ENCODE measurements around the gene GTF2H4.

The GTF2H4 gene

GRCh38 chr6:30960907-30961673, 53.1 kb downstream of the GTF2H4 start:
- no peak for DNase-seq

DNA sequence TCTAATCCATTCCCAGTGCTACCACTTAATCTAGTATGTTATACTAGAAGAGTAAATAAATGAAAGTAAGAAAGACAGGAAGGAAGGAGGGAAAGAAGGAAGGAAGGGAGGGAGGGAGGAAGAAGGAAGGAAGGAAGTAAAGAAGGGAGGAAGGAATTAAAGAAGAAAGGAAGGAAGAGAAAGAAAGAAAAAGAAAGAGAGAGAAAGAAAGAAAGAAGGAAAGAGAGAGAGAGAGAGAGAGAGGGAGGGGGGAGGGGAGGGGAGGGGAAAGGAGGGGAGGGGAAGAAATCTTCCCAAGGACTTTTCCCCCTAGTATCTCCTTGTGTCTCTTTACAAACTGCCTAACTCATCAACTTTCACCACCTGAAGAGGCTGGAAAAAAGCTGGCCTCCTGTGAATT, 54.7 kb downstream of the GTF2H4 start:
- DNase-seq, result no peak

DNA sequence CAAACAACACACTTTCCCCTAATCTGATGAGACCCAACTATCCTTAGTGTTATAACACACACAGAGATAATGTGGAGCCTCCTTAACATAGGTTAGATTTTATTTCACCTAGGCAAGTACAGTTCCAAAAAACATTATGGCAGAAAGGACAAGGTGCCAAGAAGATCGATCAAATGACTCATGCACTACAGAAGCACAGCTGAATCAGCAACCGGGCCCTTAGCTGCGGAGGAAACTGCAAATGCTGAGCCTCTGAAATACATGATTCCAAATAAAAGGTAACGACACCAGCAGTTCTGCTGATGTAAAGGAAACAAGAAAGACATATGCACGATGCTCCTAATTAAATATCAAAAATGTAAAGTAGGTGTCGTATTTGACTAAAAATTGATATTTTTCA, 55.6 kb downstream of the GTF2H4 start:
- DNase-seq, result no peak
